WI38 (cell line): ENCODE measurements around the gene ARHGAP44.

ENCODE experiments used
- H3K4me3 ChIP-seq: 2 replicates; pipeline ENCODE4 v1.5.1; 2011; ENCODE audit warnings: low read depth, mild to moderate bottlenecking, control low read depth, low read length
- CTCF ChIP-seq: IDR thresholded peaks from 2 replicates; pipeline ENCODE4 v1.5.1; 2012; ENCODE audit warnings: low read depth, mild to moderate bottlenecking, control low read depth, low read length

Gene ARHGAP44

GRCh38 chr17:12842936-12843335, 53.6 kb downstream of the ARHGAP44 start:
- no peak overlapping the region for H3K4me3 ChIP-seq
- no peak for TF ChIP-seq CTCF

GRCh38 chr17:12850996-12851395, 61.7 kb downstream of the ARHGAP44 start:
- no peak for TF ChIP-seq CTCF
- H3K4me3 ChIP-seq: no peak overlapping the region

- TF ChIP-seq CTCF: no peak
These were observed 62.7 kb downstream of the ARHGAP44 start for GRCh38 chr17:12851901-12852435.

GRCh38 chr17:12853921-12854320, 64.6 kb downstream of the ARHGAP44 start:
- no peak for TF ChIP-seq CTCF
- no peak overlapping the region for H3K4me3 ChIP-seq

More at GRCh38 chr17:12851901-12852435, 62.7 kb downstream of the ARHGAP44 start:
- no peak overlapping the region for H3K4me3 ChIP-seq

- TF ChIP-seq CTCF: no peak
- H3K4me3 ChIP-seq: no peak overlapping the region
These were observed 67.1 kb downstream of the ARHGAP44 start for GRCh38 chr17:12856416-12856815.

- no peak for TF ChIP-seq CTCF
- H3K4me3 ChIP-seq: no peak overlapping the region
These were observed 68.3 kb downstream of the ARHGAP44 start for GRCh38 chr17:12857592-12857991.

- no peak for TF ChIP-seq CTCF
- H3K4me3 ChIP-seq: no peak overlapping the region
These were observed 70.2 kb downstream of the ARHGAP44 start for GRCh38 chr17:12859520-12859919.
